ENCODE results near the gene ZBTB16.

ZBTB16 gene

GRCh38 chr11:114251815-114252337 lies 192.4 kb downstream of the ZBTB16 start:
- Histone ChIP-seq H3K4me3 (ENCODE audit: low read depth in 1 of 2, low read length in 2 of 2) (no peak overlapping the region), H3K79me2 (ENCODE audit: insufficient read depth, low read length) (no peaks in the 10 kb centered on the region), H3K27ac (ENCODE audit: low read length) (no peak overlapping the region), H3K9ac (ENCODE audit: low read depth, low read length) (no peak overlapping the region), H4K20me1 (ENCODE audit: insufficient read depth, low read length) (no peaks in the 10 kb centered on the region), H3K36me3 (ENCODE audit: insufficient read depth, low read length) (no peaks in the 10 kb centered on the region), H3K4me1 (ENCODE audit: insufficient read depth, low read length) (no peaks in the 10 kb centered on the region), H3K9me3 (ENCODE audit: insufficient read depth, low read length, severe bottlenecking) (no peaks in the 10 kb centered on the region), H3K27me3 (ENCODE audit: insufficient read depth, low read length, poor library complexity) (no peaks in the 10 kb centered on the region), H2AFZ (ENCODE audit: low read depth, low read length) (no peak overlapping the region), H3K4me2 (ENCODE audit: insufficient read depth, low read length) (no peak overlapping the region)
- no peak for ATAC-seq (ENCODE audit: insufficient read depth, low read depth)
- TF ChIP-seq EZH2 (IDR thresholded peaks at IDR 0.05; ENCODE audit: borderline replicate concordance, low read depth, low read length, severe bottlenecking) (no peak), CTCF (IDR thresholded peaks at IDR 0.05; ENCODE audit: borderline replicate concordance, extremely low read depth, low read length, poor library complexity, severe bottlenecking) (peak; percentile 37)
- no peak for DNase-seq

DNA sequence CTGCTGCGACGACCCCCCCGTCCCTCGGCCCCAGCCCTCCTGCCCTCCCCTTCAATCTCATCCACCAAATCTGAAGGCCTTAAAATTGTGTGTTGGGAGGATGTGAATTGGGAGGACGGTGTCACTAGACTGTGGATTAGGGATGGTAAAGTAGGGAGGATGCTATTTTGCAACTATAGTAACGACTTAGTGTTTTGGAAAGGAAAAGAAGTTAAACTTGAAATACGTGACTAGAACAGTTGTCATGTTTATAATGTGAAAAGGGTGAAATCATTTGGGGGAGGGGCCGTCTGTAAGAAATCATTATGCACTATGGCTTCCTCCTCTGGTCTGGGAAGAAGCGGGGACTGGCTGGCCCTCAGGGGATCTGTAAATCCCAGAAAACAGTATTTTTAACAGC lies 193.3 kb downstream of the ZBTB16 start:
- ATAC-seq (ENCODE audit: insufficient read depth, low read depth): no peak
- Histone ChIP-seq H3K27ac (ENCODE audit: low read length) (no peak overlapping the region), H4K20me1 (ENCODE audit: insufficient read depth, low read length) (no peaks in the 10 kb centered on the region), H3K9me3 (ENCODE audit: insufficient read depth, low read length, severe bottlenecking) (no peaks in the 10 kb centered on the region), H3K79me2 (ENCODE audit: insufficient read depth, low read length) (no peaks in the 10 kb centered on the region), H2AFZ (ENCODE audit: low read depth, low read length) (no peak overlapping the region), H3K36me3 (ENCODE audit: insufficient read depth, low read length) (no peaks in the 10 kb centered on the region), H3K4me1 (ENCODE audit: insufficient read depth, low read length) (no peaks in the 10 kb centered on the region), H3K4me3 (ENCODE audit: low read depth in 1 of 2, low read length in 2 of 2) (no peak overlapping the region), H3K27me3 (ENCODE audit: insufficient read depth, low read length, poor library complexity) (no peaks in the 10 kb centered on the region), H3K9ac (ENCODE audit: low read depth, low read length) (no peak overlapping the region), H3K4me2 (ENCODE audit: insufficient read depth, low read length) (no peak overlapping the region)
- TF ChIP-seq EZH2 (IDR thresholded peaks at IDR 0.05; ENCODE audit: borderline replicate concordance, low read depth, low read length, severe bottlenecking) (no peak), CTCF (IDR thresholded peaks at IDR 0.05; ENCODE audit: borderline replicate concordance, extremely low read depth, low read length, poor library complexity, severe bottlenecking) (no peak)
- no peak for DNase-seq

DNA sequence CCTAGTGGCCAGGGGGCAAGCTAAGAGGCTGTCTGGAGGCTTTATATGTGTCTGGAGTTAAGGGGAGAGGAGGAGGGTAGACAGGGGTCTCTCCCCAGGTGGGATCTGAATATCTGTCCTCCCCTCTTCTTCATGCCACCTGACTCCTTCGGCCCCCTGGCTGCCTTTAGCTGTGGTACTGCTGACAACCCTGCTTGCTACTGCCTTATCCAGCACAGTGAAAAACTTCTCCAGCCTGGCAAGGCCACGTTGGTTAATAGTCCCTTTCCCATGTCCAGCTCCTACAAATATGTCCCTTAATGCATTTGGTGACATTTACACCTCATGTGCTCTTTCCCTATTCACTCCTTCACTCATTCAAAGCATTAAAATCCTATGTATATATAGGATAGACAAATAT lies 194.3 kb downstream of the ZBTB16 start:
- no peak overlapping the region for H2AFZ ChIP-seq (ENCODE audit: low read depth, low read length)
- H3K27ac ChIP-seq (ENCODE audit: low read length): no peak overlapping the region
- H3K4me2 ChIP-seq (ENCODE audit: insufficient read depth, low read length): no peak overlapping the region
- H3K36me3 ChIP-seq (ENCODE audit: insufficient read depth, low read length): no peaks in the 10 kb centered on the region
- DNase-seq: no peak
- no peak overlapping the region for H3K4me3 ChIP-seq (ENCODE audit: low read depth in 1 of 2, low read length in 2 of 2)
- H3K9ac ChIP-seq (ENCODE audit: low read depth, low read length): no peak overlapping the region
- no peaks in the 10 kb centered on the region for H3K4me1 ChIP-seq (ENCODE audit: insufficient read depth, low read length)
- no peak for TF ChIP-seq CTCF (IDR thresholded peaks at IDR 0.05; ENCODE audit: borderline replicate concordance, extremely low read depth, low read length, poor library complexity, severe bottlenecking)
- no peak for TF ChIP-seq EZH2 (IDR thresholded peaks at IDR 0.05; ENCODE audit: borderline replicate concordance, low read depth, low read length, severe bottlenecking)
- H3K9me3 ChIP-seq (ENCODE audit: insufficient read depth, low read length, severe bottlenecking): no peaks in the 10 kb centered on the region
- H3K79me2 ChIP-seq (ENCODE audit: insufficient read depth, low read length): no peaks in the 10 kb centered on the region
- ATAC-seq (ENCODE audit: insufficient read depth, low read depth): no peak
- H3K27me3 ChIP-seq (ENCODE audit: insufficient read depth, low read length, poor library complexity): no peaks in the 10 kb centered on the region
- no peaks in the 10 kb centered on the region for H4K20me1 ChIP-seq (ENCODE audit: insufficient read depth, low read length)

Measured in DND-41 (cell line).